Neural progenitor cell (in vitro differentiated cells): ENCODE results near the gene ARAP3.

Source experiments
- EZH2 ChIP-seq: fragments of 200-600 bp; sonication (generic); IDR thresholded peaks from 2 replicates; pipeline ENCODE4 v1.6.1; 2017; ENCODE audit warnings: antibody characterized with exemption, mild to moderate bottlenecking, moderate library complexity
- EZH2phosphoT487 ChIP-seq: fragments of 200-600 bp; sonication (generic); IDR thresholded peaks from 2 replicates; pipeline ENCODE4 v1.6.1; 2017; ENCODE audit warnings: antibody characterized with exemption
- TF ChIP-seq, protein P1 (sequence below): fragments of 200-600 bp; sonication (generic); IDR thresholded peaks from 2 replicates; pipeline ENCODE4 v1.5.1; 2017; ENCODE audit warnings: antibody characterized with exemption, mild to moderate bottlenecking

DNA sequence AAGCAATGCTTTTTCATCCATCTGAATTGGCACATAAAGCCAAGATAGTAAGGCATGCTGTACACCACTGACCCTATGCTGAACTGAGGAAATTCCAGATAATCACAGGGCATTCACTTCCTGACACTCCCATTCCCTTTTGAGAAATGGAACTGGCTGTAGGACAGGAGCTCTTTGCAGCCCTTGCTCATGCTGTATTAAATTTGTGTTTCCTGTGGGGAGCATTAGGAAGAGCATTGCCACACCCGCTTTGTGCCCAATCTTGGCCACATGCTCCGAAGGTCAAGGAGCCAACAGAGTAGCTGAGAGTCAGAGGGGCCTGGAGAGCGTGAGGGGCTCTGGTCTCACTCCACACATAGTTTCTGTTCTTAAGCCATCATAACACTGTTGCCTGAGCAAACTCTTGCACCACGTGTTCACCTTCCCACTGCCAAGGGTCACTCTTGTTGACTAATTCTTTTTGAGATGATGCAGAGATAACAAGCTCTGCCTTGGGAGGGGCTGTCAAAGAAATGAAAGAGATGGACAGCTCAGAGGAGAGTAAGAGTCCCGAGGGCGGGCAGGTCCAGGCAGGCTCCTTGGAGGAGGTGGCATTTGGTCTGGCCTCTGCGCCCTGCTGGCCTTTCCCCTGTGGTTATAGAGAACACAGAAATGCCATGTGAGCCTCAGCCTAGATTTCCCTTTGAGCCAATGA is 31.7 kb upstream of the ARAP3 start:
- TF ChIP-seq, protein P1, sequence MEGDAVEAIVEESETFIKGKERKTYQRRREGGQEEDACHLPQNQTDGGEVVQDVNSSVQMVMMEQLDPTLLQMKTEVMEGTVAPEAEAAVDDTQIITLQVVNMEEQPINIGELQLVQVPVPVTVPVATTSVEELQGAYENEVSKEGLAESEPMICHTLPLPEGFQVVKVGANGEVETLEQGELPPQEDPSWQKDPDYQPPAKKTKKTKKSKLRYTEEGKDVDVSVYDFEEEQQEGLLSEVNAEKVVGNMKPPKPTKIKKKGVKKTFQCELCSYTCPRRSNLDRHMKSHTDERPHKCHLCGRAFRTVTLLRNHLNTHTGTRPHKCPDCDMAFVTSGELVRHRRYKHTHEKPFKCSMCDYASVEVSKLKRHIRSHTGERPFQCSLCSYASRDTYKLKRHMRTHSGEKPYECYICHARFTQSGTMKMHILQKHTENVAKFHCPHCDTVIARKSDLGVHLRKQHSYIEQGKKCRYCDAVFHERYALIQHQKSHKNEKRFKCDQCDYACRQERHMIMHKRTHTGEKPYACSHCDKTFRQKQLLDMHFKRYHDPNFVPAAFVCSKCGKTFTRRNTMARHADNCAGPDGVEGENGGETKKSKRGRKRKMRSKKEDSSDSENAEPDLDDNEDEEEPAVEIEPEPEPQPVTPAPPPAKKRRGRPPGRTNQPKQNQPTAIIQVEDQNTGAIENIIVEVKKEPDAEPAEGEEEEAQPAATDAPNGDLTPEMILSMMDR, result no peak
- no peak for TF ChIP-seq EZH2
- TF ChIP-seq EZH2phosphoT487, result no peak
